Peyer's patch (tissue), 4 donors: ENCODE data around the gene DOCK4. TPM values are rescaled to one million over a fixed set of nuclear protein-coding genes. Genes with fewer than 3 reads are reported as not detected.

Experiments
- DNase-seq, 3 donors: peaks; one replicate each; pipeline ENCODE4 v3.0.0-alpha.2; 2017 to 2019
- H3K27ac ChIP-seq, 4 donors: fragments of 200-600 bp; sonication (generic); one replicate each; pipeline ENCODE4 v1.5.1; 2016 to 2019
- H3K27me3 ChIP-seq, 2 donors: fragments of 200-600 bp; sonication (generic); one replicate each; pipeline ENCODE4 v1.5.1; 2019
- H3K36me3 ChIP-seq, 3 donors: fragments of 200-600 bp; sonication (generic); one replicate each; pipeline ENCODE4 v1.5.1; 2016 to 2019
- H3K4me1 ChIP-seq, 4 donors: fragments of 200-600 bp; sonication (generic); one replicate each; pipeline ENCODE4 v1.5.1; 2016 to 2019
- H3K4me3 ChIP-seq, 4 donors: fragments of 200-600 bp; sonication (generic); 1 replicate in 3 of 4; 2 replicates in 1 of 4; pipeline ENCODE4 v1.5.1; 2016 to 2019; ENCODE audit warnings: mild to moderate bottlenecking in 1 of 4
- H3K9me3 ChIP-seq, 4 donors: fragments of 200-600 bp; sonication (generic); one replicate each; pipeline ENCODE4 v1.5.1; 2016 to 2019; ENCODE audit warnings: mild to moderate bottlenecking in 1 of 4
- POLR2A ChIP-seq, 2 donors: fragments of 450-650 bp; IDR thresholded peaks; one replicate each; pipeline ENCODE4 v1.5.1; 2017; ENCODE audit warnings: antibody characterized with exemption in 2 of 2, mild to moderate bottlenecking in 2 of 2, moderate library complexity in 2 of 2
- total RNA-seq, 4 donors: library from RNA; depleted of rRNA; stranded (reverse); fragments of >200 nt; gene quantifications; one replicate each; pipeline ENCODE4 v1.1.0, GENCODE V29; 2016
- TF ChIP-seq, protein P1 (sequence below), 6 experiments: fragments of 450-650 bp in 4 of 6; fragments of 200-600 bp in 2 of 6; sonication (generic) in 1 of 6; IDR thresholded peaks; one replicate each; pipeline ENCODE4 v1.5.1; 2017 to 2019; ENCODE audit warnings: antibody characterized with exemption in 6 of 6, mild to moderate bottlenecking in 3 of 6, moderate library complexity in 1 of 6

DOCK4 gene
- total RNA-seq, 4 donors from 2014 or later = 5.1 to 52.8 (median 15.5) TPM

DNA sequence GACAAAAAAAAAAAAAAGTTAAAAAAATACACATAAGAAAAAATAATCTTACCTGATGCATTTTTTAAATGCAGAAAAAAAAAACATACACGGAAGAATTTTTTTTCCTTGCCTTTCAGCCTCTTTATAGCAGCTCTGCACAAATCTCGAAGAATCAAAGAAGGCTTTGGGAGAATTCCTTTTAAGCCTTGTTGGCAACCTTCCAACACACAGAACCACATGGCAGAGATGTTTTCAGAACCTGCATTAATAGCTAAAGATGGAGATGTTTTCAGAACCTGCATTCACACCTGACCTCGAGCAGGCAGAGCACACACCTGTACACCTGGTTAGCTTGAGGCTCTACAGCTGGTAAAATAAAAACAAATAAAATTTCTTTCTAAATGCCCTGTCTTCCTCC is 65.6 kb downstream of the DOCK4 start:
- DNase-seq = no peak
- H3K27me3 ChIP-seq = no peaks in the 10 kb centered on the region
- no peaks in the 10 kb centered on the region for H3K9me3 ChIP-seq
- H3K4me1 ChIP-seq = peaks cover 0 to 11% (median 0%) of the 10 kb centered on the region in 4 donors
- H3K27ac ChIP-seq = no peak overlapping the region
- H3K4me3 ChIP-seq = no peak overlapping the region
- TF ChIP-seq, protein P1, sequence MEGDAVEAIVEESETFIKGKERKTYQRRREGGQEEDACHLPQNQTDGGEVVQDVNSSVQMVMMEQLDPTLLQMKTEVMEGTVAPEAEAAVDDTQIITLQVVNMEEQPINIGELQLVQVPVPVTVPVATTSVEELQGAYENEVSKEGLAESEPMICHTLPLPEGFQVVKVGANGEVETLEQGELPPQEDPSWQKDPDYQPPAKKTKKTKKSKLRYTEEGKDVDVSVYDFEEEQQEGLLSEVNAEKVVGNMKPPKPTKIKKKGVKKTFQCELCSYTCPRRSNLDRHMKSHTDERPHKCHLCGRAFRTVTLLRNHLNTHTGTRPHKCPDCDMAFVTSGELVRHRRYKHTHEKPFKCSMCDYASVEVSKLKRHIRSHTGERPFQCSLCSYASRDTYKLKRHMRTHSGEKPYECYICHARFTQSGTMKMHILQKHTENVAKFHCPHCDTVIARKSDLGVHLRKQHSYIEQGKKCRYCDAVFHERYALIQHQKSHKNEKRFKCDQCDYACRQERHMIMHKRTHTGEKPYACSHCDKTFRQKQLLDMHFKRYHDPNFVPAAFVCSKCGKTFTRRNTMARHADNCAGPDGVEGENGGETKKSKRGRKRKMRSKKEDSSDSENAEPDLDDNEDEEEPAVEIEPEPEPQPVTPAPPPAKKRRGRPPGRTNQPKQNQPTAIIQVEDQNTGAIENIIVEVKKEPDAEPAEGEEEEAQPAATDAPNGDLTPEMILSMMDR (IDR thresholded peaks at IDR 0.05) = no peak
- no peak for TF ChIP-seq POLR2A (IDR thresholded peaks at IDR 0.05)
- H3K36me3 ChIP-seq = no peaks in the 10 kb centered on the region

DNA sequence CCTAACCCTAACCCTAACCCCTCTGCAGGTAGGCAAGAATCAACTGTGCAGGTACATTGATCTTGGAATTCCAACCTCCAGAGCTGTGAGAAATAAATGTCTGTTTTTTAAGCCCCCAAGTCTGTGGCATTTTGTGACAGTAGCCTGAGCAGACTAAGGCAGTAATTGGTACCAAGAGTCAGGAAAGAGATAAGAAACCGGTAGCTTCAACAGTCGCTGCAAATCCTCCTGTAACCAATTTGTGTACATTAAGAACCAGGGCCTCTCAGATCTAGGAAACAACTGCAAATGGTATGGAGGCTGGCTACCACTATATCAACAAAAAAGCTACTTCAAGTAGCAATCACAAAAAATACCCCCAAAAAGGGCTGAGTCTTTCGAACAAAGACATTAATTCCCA is 67.3 kb downstream of the DOCK4 start:
- Histone ChIP-seq H3K27ac (no peak overlapping the region), H3K36me3 (no peaks in the 10 kb centered on the region), H3K27me3 (no peaks in the 10 kb centered on the region), H3K9me3 (no peaks in the 10 kb centered on the region), H3K4me1 (peaks cover 0 to 11% (median 0%) of the 10 kb centered on the region in 4 donors), H3K4me3 (no peak overlapping the region)
- DNase-seq = no peak
- TF ChIP-seq, protein P1 (IDR thresholded peaks at IDR 0.05) = no peak
- TF ChIP-seq POLR2A (IDR thresholded peaks at IDR 0.05) = no peak

DNA sequence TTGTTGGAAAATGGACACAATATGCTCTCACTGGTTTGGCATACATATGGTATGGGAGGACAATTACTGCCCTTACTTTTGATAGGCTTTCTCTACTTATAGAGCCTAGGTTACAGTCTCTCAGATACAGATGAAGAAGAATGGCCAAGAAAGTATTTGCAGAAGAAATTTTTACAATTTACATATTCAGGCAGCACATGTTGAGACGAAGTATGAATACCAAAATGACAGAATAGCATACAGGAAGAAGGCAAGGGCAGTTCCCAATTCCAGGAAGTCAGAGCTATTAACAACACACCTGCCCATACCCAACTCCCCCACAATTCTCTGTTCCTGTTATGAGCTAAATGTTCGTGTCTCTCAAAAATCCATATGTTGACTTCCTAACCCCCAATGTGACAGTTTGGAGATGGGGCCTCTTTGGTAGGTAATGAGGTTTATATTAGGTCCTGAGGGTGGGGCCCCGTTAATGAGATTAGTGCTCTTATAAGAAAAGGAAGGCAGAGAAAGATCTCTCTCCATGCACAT is 67.8 kb downstream of the DOCK4 start:
- TF ChIP-seq, protein P1 (IDR thresholded peaks at IDR 0.05) = no peak
- TF ChIP-seq POLR2A (IDR thresholded peaks at IDR 0.05) = no peak
- Histone ChIP-seq H3K27me3 (no peaks in the 10 kb centered on the region), H3K27ac (no peak overlapping the region), H3K4me3 (no peak overlapping the region), H3K4me1 (peaks cover 0 to 11% (median 0%) of the 10 kb centered on the region in 4 donors), H3K9me3 (no peaks in the 10 kb centered on the region), H3K36me3 (no peaks in the 10 kb centered on the region)
- DNase-seq = no peak

DNA sequence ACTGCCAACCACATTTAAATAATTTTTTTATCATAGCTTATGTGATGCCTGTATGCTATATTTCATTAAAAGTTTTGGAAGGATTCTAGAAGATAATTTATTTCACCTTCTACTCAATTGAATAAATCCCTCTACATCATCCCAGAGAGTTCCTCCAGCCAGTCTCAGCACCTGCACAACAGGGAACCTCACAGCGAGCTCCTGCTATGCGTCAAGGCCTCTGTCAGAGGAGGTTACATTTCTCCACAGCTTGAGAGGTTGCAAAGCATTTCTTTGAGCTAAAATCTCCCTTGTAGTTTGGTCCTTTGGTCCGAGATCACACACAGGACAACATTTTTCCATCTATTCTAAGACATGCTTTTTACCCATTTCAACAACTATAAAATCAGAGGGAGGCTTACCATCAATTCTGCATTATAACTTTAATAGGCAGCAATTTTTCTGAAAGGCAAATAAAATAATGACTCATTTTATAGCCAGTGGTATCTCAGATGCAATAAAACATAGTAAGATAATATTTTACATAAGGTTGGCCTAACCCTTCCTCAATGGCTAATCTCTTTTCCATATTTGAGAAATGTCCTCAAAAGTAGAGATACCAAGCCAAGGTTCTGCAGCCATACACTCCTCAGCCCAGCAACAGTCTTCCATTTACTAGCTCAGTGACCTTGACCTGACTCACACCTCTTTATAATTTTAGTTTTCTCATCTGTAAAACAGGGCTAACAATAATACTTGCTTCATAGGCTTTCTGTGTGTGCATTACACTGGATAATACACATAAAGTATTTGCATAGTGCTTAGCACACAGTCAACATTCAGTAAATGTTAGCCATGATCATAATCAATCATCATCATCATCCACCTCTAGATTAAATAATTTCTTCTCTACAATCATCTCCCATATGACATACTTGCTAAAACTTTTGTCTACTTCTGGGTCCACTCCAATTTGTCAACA is 68.8 kb downstream of the DOCK4 start:
- Histone ChIP-seq H3K4me1 (peaks cover 0 to 11% (median 0%) of the 10 kb centered on the region in 4 donors), H3K4me3 (no peak overlapping the region), H3K27me3 (no peaks in the 10 kb centered on the region), H3K36me3 (no peaks in the 10 kb centered on the region), H3K9me3 (no peaks in the 10 kb centered on the region), H3K27ac (no peak overlapping the region)
- no peak for TF ChIP-seq POLR2A (IDR thresholded peaks at IDR 0.05)
- TF ChIP-seq, protein P1 (IDR thresholded peaks at IDR 0.05) = no peak
- DNase-seq = no peak

DNA sequence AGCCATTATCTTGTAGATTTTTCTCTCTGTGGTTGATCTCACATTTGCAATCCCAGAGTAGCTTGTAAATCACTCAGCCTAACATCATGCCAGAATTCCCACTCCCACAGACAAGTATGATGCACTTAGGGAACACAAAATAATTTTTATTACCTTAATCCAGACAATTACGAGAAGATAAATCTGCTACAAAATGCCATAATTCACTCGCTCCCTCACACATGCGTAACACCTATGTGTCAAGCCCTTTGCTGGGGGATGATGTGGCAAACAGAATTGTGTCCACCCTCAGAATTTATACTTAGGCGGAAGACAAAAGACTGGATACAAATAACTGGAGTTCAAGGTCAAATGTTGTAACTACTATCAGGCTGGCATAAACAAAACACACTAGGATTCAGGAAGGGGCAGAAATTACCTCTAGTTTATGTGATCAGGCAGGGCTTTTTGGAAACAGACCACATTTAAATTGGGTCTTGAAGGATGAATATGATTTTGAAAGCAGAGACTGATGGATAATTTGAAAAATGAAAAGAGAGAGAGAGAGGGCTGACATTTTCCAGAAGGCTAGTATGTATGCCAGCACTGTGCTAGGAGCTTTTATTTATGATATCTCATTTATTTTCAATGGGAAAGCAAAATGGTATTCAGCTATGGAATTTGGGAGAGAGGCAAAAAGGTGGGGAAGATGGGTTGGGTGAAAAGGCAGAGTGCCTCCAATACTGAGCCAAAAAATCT is 69.8 kb downstream of the DOCK4 start:
- Histone ChIP-seq H3K27ac (no peak overlapping the region), H3K4me1 (peaks cover 0 to 11% (median 0%) of the 10 kb centered on the region in 4 donors), H3K9me3 (no peaks in the 10 kb centered on the region), H3K27me3 (no peaks in the 10 kb centered on the region), H3K36me3 (no peaks in the 10 kb centered on the region), H3K4me3 (no peak overlapping the region)
- DNase-seq = no peak
- no peak for TF ChIP-seq POLR2A (IDR thresholded peaks at IDR 0.05)
- TF ChIP-seq, protein P1 (IDR thresholded peaks at IDR 0.05) = no peak
